Suprapubic skin (tissue), 4 donors: ENCODE data around the gene DIMT1. TPM values are rescaled to one million over a fixed set of nuclear protein-coding genes. Genes with fewer than 3 reads are reported as not detected.

ENCODE experiments used
- DNase-seq, 2 donors: peaks; one replicate each; pipeline ENCODE4 v3.0.0-alpha.2; 2019; ENCODE audit warnings: low spot score in 2 of 2
- H3K27ac ChIP-seq: fragments of 200-600 bp; sonication (generic); one replicate; pipeline ENCODE4 v1.5.1; 2019
- H3K27me3 ChIP-seq: fragments of 200-600 bp; sonication (generic); one replicate; pipeline ENCODE4 v1.5.1; 2019
- H3K36me3 ChIP-seq: fragments of 200-600 bp; sonication (generic); one replicate; pipeline ENCODE4 v1.5.1; 2019
- H3K4me1 ChIP-seq: fragments of 200-600 bp; sonication (generic); one replicate; pipeline ENCODE4 v1.5.1; 2019
- H3K4me3 ChIP-seq: fragments of 200-600 bp; sonication (generic); one replicate; pipeline ENCODE4 v1.5.1; 2019; ENCODE audit warnings: mild to moderate bottlenecking
- H3K9me3 ChIP-seq: fragments of 200-600 bp; sonication (generic); one replicate; pipeline ENCODE4 v1.5.1; 2019
- EP300 ChIP-seq: sonication (generic); formaldehyde crosslinking; IDR thresholded peaks from one replicate; pipeline ENCODE4 v1.6.1; 2017; ENCODE audit warnings: antibody characterized with exemption
- POLR2A ChIP-seq, 2 donors: fragments of 450-650 bp; IDR thresholded peaks; one replicate each; pipeline ENCODE4 v1.6.1; 2017; ENCODE audit warnings: antibody characterized with exemption in 2 of 2, mild to moderate bottlenecking in 2 of 2, moderate library complexity in 2 of 2
- POLR2AphosphoS5 ChIP-seq, 3 donors: sonication (generic); formaldehyde crosslinking; IDR thresholded peaks; one replicate each; pipeline ENCODE4 v1.6.1; 2017; ENCODE audit warnings: antibody characterized with exemption in 3 of 3
- WGBS: methylation state at CpG from one replicate; pipeline ENCODE4 v1.1.5; 2018; 5-methylcytosine and 5-hydroxymethylcytosine counted together
- total RNA-seq, 4 donors: library from RNA; depleted of rRNA; stranded (reverse); fragments of >200 nt; gene quantifications; one replicate each; pipeline ENCODE4 v1.1.0, GENCODE V29; 2016
- TF ChIP-seq, protein P1 (sequence below), 2 donors: fragments of 200-600 bp in 1 of 2; fragments of 450-650 bp in 1 of 2; sonication (generic) in 1 of 2; IDR thresholded peaks; one replicate each; pipeline ENCODE4 v1.5.1; 2016 to 2019; ENCODE audit warnings: antibody characterized with exemption in 2 of 2, mild to moderate bottlenecking in 1 of 2, moderate library complexity in 1 of 2

Gene DIMT1
- total RNA-seq, 4 donors from 2014 or later = 11.7 to 24.8 (median 19.0) TPM

DNA sequence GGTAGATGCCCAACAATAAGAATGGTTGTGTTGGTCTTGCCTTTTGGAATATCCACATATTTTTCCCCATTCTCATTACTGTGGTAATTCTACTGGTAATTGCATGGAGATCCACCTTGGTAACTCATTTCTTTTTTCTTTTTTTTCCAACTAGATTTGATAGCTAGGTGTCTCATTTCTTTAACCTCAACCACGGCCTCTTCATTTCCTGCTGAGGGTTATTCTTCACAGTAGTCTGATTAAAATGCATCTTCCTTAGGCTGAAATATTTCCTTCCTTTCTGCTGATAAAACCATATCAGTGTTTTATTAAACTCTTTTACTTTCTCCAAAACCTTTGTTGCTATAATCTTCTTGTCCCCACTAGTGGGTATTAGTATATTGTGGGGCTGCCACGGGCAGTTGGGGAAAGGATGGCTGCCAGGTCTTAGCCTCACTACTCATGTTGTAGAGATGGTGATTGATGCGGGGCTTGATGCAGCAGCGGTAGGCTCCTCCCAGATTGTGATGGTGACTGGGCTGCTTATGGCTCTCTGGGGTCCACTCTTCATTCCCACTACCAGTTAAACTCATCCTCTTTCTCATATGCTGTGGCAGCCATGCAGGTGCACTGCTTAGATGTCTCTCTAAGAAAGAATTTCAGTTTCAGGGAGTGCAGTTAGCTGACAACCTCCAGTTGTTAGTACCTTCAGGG is 61.8 kb downstream of the DIMT1 start:
- H3K9me3 ChIP-seq = no peaks in the 10 kb centered on the region
- no peak overlapping the region for H3K27ac ChIP-seq
- 87% methylated on average over 4 of the region's 4 CpGs for WGBS
- no peaks in the 10 kb centered on the region for H3K27me3 ChIP-seq
- TF ChIP-seq, protein P1, sequence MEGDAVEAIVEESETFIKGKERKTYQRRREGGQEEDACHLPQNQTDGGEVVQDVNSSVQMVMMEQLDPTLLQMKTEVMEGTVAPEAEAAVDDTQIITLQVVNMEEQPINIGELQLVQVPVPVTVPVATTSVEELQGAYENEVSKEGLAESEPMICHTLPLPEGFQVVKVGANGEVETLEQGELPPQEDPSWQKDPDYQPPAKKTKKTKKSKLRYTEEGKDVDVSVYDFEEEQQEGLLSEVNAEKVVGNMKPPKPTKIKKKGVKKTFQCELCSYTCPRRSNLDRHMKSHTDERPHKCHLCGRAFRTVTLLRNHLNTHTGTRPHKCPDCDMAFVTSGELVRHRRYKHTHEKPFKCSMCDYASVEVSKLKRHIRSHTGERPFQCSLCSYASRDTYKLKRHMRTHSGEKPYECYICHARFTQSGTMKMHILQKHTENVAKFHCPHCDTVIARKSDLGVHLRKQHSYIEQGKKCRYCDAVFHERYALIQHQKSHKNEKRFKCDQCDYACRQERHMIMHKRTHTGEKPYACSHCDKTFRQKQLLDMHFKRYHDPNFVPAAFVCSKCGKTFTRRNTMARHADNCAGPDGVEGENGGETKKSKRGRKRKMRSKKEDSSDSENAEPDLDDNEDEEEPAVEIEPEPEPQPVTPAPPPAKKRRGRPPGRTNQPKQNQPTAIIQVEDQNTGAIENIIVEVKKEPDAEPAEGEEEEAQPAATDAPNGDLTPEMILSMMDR (IDR thresholded peaks at IDR 0.05) = no peak
- TF ChIP-seq POLR2A (IDR thresholded peaks at IDR 0.05) (no peak), EP300 (no peak), POLR2AphosphoS5 (IDR thresholded peaks at IDR 0.05) (no peak)
- DNase-seq = no peak
- H3K36me3 ChIP-seq = no peaks in the 10 kb centered on the region
- H3K4me1 ChIP-seq = no peaks in the 10 kb centered on the region
- no peak overlapping the region for H3K4me3 ChIP-seq

DNA sequence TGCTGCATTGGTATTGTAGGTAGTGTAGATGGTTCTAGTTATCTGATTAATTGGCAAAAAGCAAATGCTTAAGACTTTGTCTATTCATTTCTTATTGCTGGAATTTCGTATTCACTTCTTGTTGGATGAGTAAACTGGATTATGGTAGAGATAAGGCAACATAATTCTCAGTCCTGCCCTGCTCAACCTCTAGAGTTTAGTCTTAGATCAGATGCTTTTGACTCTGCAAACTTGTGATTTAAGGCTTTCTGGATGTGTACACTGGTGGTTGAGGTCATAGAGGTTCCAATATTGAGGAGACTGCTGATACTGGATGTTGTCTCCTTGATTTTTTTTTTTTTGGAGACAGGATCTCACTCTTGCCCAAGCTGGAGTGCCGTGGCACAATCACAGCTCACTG is 62.7 kb downstream of the DIMT1 start:
- no peak overlapping the region for H3K4me3 ChIP-seq
- 94% methylated on average over 2 of the region's 2 CpGs for WGBS
- no peaks in the 10 kb centered on the region for H3K27me3 ChIP-seq
- H3K4me1 ChIP-seq = no peaks in the 10 kb centered on the region
- no peak for TF ChIP-seq EP300
- TF ChIP-seq POLR2A (IDR thresholded peaks at IDR 0.05) = no peak
- TF ChIP-seq, protein P1 (IDR thresholded peaks at IDR 0.05) = no peak
- no peak for TF ChIP-seq POLR2AphosphoS5 (IDR thresholded peaks at IDR 0.05)
- no peak for DNase-seq
- no peaks in the 10 kb centered on the region for H3K36me3 ChIP-seq
- H3K9me3 ChIP-seq = no peaks in the 10 kb centered on the region
- no peak overlapping the region for H3K27ac ChIP-seq

- Histone ChIP-seq H3K36me3 (no peaks in the 10 kb centered on the region), H3K27ac (no peak overlapping the region), H3K4me1 (no peaks in the 10 kb centered on the region), H3K27me3 (no peaks in the 10 kb centered on the region), H3K9me3 (no peaks in the 10 kb centered on the region), H3K4me3 (no peak overlapping the region)
- TF ChIP-seq POLR2A (IDR thresholded peaks at IDR 0.05) = no peak
- TF ChIP-seq, protein P1 (IDR thresholded peaks at IDR 0.05) = no peak
- TF ChIP-seq EP300 = no peak
- TF ChIP-seq POLR2AphosphoS5 (IDR thresholded peaks at IDR 0.05) = no peak
- 22% methylated on average over 1 of the region's 1 CpG for WGBS
- no peak for DNase-seq
These were observed 63.3 kb downstream of the DIMT1 start for GRCh38 chr5:62340392-62340791.

Other genes with a start within 250 kb of the DIMT1 start
- 10 to 100 TPM; 23.3 to 28.6 (median 25.0) TPM for gene KIF2A, start 97.7 kb downstream of the DIMT1 start, total RNA-seq
- 10 to 100 TPM; 12.0 to 23.7 (median 20.8) TPM for gene IPO11, start 8.9 kb upstream of the DIMT1 start, total RNA-seq
- gene LRRC70, start 174.9 kb upstream of the DIMT1 start, total RNA-seq = 1 to 10 TPM; 1.8 to 6.1 (median 2.9) TPM